IMR-90 (cell line): ENCODE measurements around the gene FAAP20. TPM values are rescaled to one million over a fixed set of nuclear protein-coding genes. Genes with fewer than 3 reads are reported as not detected.
A peak's percentile ranks its signal among the peaks of the same experiment; 100 is the strongest.

Experiments used
- ATAC-seq: fragments of 200-7000 bp; cut with Tn5 transposase; 2 replicates; pipeline ENCODE4 v1.9.1; 2020; ENCODE audit warnings: low read depth, mild to moderate bottlenecking, moderate library complexity
- BruUV-seq: library from RNA; stranded (reverse); fragments of 400-500 nt; replicated peaks from 2 replicates; lab custom pipeline; 2021; lab: Mats Ljungman, UMichigan
- CTCF ChIA-PET: fragments of 300-600 bp; formaldehyde crosslinking; extraction: SDS; loops from one replicate; lab custom pipeline; 2021; ENCODE audit warnings: antibody characterized with exemption; lab: Yijun Ruan, JAX
- POLR2A ChIA-PET: fragments of 300-600 bp; sonication (Branson Sonifier 250); formaldehyde crosslinking; loops from one replicate; lab custom pipeline; 2022; ENCODE audit warnings: antibody characterized with exemption; ENCODE audit not compliant: unreplicated experiment; lab: Charles Lee
- DNase-seq: peaks from one replicate; pipeline ENCODE4 v3.0.0; 2013
- H2AFZ ChIP-seq: replicated peaks from 2 replicates; pipeline ENCODE3; 2013; ENCODE audit warnings: low read length, mild to moderate bottlenecking; ENCODE audit not compliant: poor library complexity
- H2AK5ac ChIP-seq: 2 replicates; pipeline ENCODE4 v1.6.1; 2013; ENCODE audit warnings: low read depth, low read length, inconsistent platforms
- H2AK9ac ChIP-seq: replicated peaks from 2 replicates; pipeline ENCODE3; 2013; ENCODE audit warnings: mild to moderate bottlenecking, low read depth, low read length, moderate library complexity; ENCODE audit not compliant: poor library complexity
- H2BK120ac ChIP-seq: 2 replicates; pipeline ENCODE4 v1.6.1; 2013; ENCODE audit warnings: low read depth, low read length, inconsistent platforms
- H2BK15ac ChIP-seq: 3 replicates; pipeline ENCODE4 v1.6.1; 2013; ENCODE audit warnings: low read depth, low read length, inconsistent platforms
- H2BK20ac ChIP-seq: 2 replicates; pipeline ENCODE4 v1.6.1; 2013; ENCODE audit warnings: low read depth, mild to moderate bottlenecking, inconsistent platforms, low read length, moderate library complexity
- H2BK5ac ChIP-seq: 2 replicates; pipeline ENCODE4 v1.6.1; 2013; ENCODE audit warnings: mild to moderate bottlenecking, low read depth, low read length, inconsistent platforms; ENCODE audit not compliant: poor library complexity, severe bottlenecking
- H3K14ac ChIP-seq: replicated peaks from 2 replicates; pipeline ENCODE4 v1.6.1; 2013; ENCODE audit warnings: low read depth, low read length, inconsistent platforms
- H3K18ac ChIP-seq: 2 replicates; pipeline ENCODE4 v1.6.1; 2013; ENCODE audit warnings: low read depth, low read length, control low read depth
- H3K23ac ChIP-seq: 2 replicates; pipeline ENCODE4 v1.6.1; 2013; ENCODE audit warnings: low read depth, low read length, inconsistent platforms
- H3K27ac ChIP-seq: 2 replicates; pipeline ENCODE4 v1.5.1; 2013; ENCODE audit warnings: mild to moderate bottlenecking, control low read depth, low read length; ENCODE audit not compliant: insufficient read depth
- H3K27me3 ChIP-seq: 2 replicates; pipeline ENCODE4 v1.6.1; 2013; ENCODE audit warnings: low read length; ENCODE audit not compliant: control insufficient read depth, insufficient read depth
- H3K36me3 ChIP-seq: 2 replicates; pipeline ENCODE4 v1.6.1; 2013; ENCODE audit warnings: low read length, mixed read lengths; ENCODE audit not compliant: control insufficient read depth, insufficient read depth
- H3K4ac ChIP-seq: 2 replicates; pipeline ENCODE4 v1.6.1; 2013; ENCODE audit warnings: low read depth, low read length, inconsistent platforms
- H3K4me1 ChIP-seq: 2 replicates; pipeline ENCODE4 v1.6.1; 2013; ENCODE audit warnings: low read length, mixed read lengths; ENCODE audit not compliant: control insufficient read depth, insufficient read depth
- H3K4me2 ChIP-seq: 2 replicates; pipeline ENCODE4 v1.6.1; 2013; ENCODE audit warnings: low read depth, mild to moderate bottlenecking, control low read depth, low read length, moderate library complexity
- H3K4me3 ChIP-seq: 2 replicates; pipeline ENCODE4 v1.5.1; 2013; ENCODE audit warnings: low read depth, mild to moderate bottlenecking, control low read depth, low read length, moderate library complexity; ENCODE audit not compliant: insufficient read depth
- H3K56ac ChIP-seq: 2 replicates; pipeline ENCODE4 v1.6.1; 2013; ENCODE audit warnings: low read length, inconsistent platforms; ENCODE audit not compliant: insufficient read depth; ENCODE audit errors: extremely low read depth
- H3K79me1 ChIP-seq, 2 experiments: 2 replicates each; pipeline ENCODE4 v1.6.1; 2013; ENCODE audit warnings: low read length in 2 of 2, inconsistent platforms in 1 of 2, low read depth in 1 of 2
- H3K9ac ChIP-seq: 2 replicates; pipeline ENCODE4 v1.6.1; 2013; ENCODE audit warnings: low read depth, low read length, control low read depth
- H3K9me1 ChIP-seq: 2 replicates; pipeline ENCODE4 v1.6.1; 2013; ENCODE audit warnings: low read length, inconsistent platforms; ENCODE audit not compliant: insufficient read depth
- H3K9me3 ChIP-seq: 2 replicates; pipeline ENCODE4 v1.6.1; 2013; ENCODE audit warnings: low read length; ENCODE audit not compliant: control insufficient read depth, insufficient read depth
- H4K20me1 ChIP-seq: 2 replicates; pipeline ENCODE4 v1.6.1; 2013; ENCODE audit warnings: low read length, inconsistent platforms; ENCODE audit not compliant: insufficient read depth
- H4K5ac ChIP-seq: 2 replicates; pipeline ENCODE4 v1.6.1; 2013; ENCODE audit warnings: mild to moderate bottlenecking, low read depth, low read length, control low read depth
- H4K8ac ChIP-seq, 2 experiments: 2 replicates each; pipeline ENCODE4 v1.6.1; 2013; ENCODE audit warnings: low read depth in 2 of 2, low read length in 2 of 2, control low read depth in 1 of 2, inconsistent platforms in 1 of 2
- H4K91ac ChIP-seq: 2 replicates; pipeline ENCODE4 v1.6.1; 2013; ENCODE audit warnings: low read depth, low read length, inconsistent platforms; ENCODE audit not compliant: insufficient read depth
- BHLHE40 ChIP-seq: fragments of 150-350 bp; IDR thresholded peaks from 2 replicates; pipeline ENCODE4 v1.6.1; 2016; ENCODE audit warnings: mild to moderate bottlenecking, low read depth, low read length
- CEBPB ChIP-seq: IDR thresholded peaks from 2 replicates; pipeline ENCODE4 v1.6.1; 2012; ENCODE audit warnings: low read depth, low read length, improper control_type of control experiment
- CHD1 ChIP-seq: IDR thresholded peaks from 2 replicates; pipeline ENCODE4 v1.6.1; 2012; ENCODE audit warnings: low read depth, low read length, improper control_type of control experiment
- FOS ChIP-seq: fragments of 150-350 bp; IDR thresholded peaks from 2 replicates; pipeline ENCODE4 v1.6.1; 2016; ENCODE audit warnings: low read depth, low read length
- MAFK ChIP-seq: IDR thresholded peaks from 2 replicates; pipeline ENCODE4 v1.6.1; 2012; ENCODE audit warnings: low read depth, low read length, improper control_type of control experiment
- MXI1 ChIP-seq: IDR thresholded peaks from 2 replicates; pipeline ENCODE4 v1.6.1; 2012; ENCODE audit warnings: low read depth, mild to moderate bottlenecking, low read length, moderate library complexity, borderline replicate concordance
- NFE2L2 ChIP-seq: fragments of 150-350 bp; IDR thresholded peaks from 2 replicates; pipeline ENCODE4 v1.6.1; 2016; ENCODE audit warnings: low read depth, mild to moderate bottlenecking, low read length
- POLR2A ChIP-seq: IDR thresholded peaks from 2 replicates; pipeline ENCODE4 v1.6.1; 2012; ENCODE audit warnings: mild to moderate bottlenecking, low read depth, low read length
- RAD21 ChIP-seq: IDR thresholded peaks from 2 replicates; pipeline ENCODE4 v1.6.1; 2012; ENCODE audit warnings: low read length, improper control_type of control experiment
- RCOR1 ChIP-seq: IDR thresholded peaks from 2 replicates; pipeline ENCODE4 v1.6.1; 2012; ENCODE audit warnings: mild to moderate bottlenecking, low read length, improper control_type of control experiment; ENCODE audit not compliant: insufficient replicate concordance
- RFX5 ChIP-seq: IDR thresholded peaks from 2 replicates; pipeline ENCODE4 v1.8.0; 2012; ENCODE audit warnings: low read depth, mild to moderate bottlenecking, low read length, moderate library complexity
- SMC3 ChIP-seq: fragments of 150-350 bp; IDR thresholded peaks from 2 replicates; pipeline ENCODE4 v1.6.1; 2016; ENCODE audit warnings: low read depth, mild to moderate bottlenecking, antibody characterized with exemption, low read length, moderate library complexity
- WGBS, 2 experiments: methylation state at CpG; one replicate each; pipeline versions ENCODE4 v1.1.5 to v1.1.7; 2013; ENCODE audit warnings: missing lambda C conversion rate in 2 of 2; ENCODE audit not compliant: insufficient read length in 1 of 2; ENCODE audit errors: extremely low coverage in 2 of 2; 5-methylcytosine and 5-hydroxymethylcytosine counted together
- dilution Hi-C: fragments of 300-500 bp; cut with HindIII; formaldehyde crosslinking; loops from one replicate; pipeline ENCODE4 v1.14.3; 2018; ENCODE audit warnings: low sequenced_read_pairs; ENCODE audit not compliant: unreplicated experiment
- in situ Hi-C: fragments of 300-500 bp; cut with MboI; formaldehyde crosslinking; loops from 3 replicates; pipeline ENCODE4 v1.14.3; 2019; ENCODE audit warnings: low sequenced_read_pairs, inconsistent platforms, mixed read lengths
- intact Hi-C: fragments of 100-400 bp; cut with micrococcal nuclease; formaldehyde crosslinking; loops from 2 replicates; pipeline ENCODE4 v1.10.0; 2022
- polyA plus RNA-seq, 3 experiments: library from polyadenylated mRNA; depleted of rRNA; stranded (reverse); fragments of >200 nt; gene quantifications; 2 replicates each; pipeline ENCODE4 v1.2.3, GENCODE V29; 2012; ENCODE audit warnings: low replicate concordance in 1 of 3
- total RNA-seq: library from RNA; depleted of rRNA; stranded (reverse); fragments of >200 nt; gene quantifications from 2 replicates; pipeline ENCODE4 v1.2.3, GENCODE V29; 2012
- TF ChIP-seq, protein P1 (sequence below): conservative IDR thresholded peaks from 2 replicates; pipeline ENCODE4 v1.5.1; 2012; ENCODE audit warnings: mild to moderate bottlenecking, low read depth, low read length, improper control_type of control experiment
- TF ChIP-seq, protein P2 (sequence below): fragments of 150-350 bp; IDR thresholded peaks from 2 replicates; pipeline ENCODE4 v1.6.1; 2017; ENCODE audit warnings: mild to moderate bottlenecking, antibody characterized with exemption, low read length, low read depth

FAAP20 gene
- total and polyA plus RNA-seq, 2 of the 4 experiments (the other 2 are of a cell fraction): 6.5 to 31.5 TPM

DNA sequence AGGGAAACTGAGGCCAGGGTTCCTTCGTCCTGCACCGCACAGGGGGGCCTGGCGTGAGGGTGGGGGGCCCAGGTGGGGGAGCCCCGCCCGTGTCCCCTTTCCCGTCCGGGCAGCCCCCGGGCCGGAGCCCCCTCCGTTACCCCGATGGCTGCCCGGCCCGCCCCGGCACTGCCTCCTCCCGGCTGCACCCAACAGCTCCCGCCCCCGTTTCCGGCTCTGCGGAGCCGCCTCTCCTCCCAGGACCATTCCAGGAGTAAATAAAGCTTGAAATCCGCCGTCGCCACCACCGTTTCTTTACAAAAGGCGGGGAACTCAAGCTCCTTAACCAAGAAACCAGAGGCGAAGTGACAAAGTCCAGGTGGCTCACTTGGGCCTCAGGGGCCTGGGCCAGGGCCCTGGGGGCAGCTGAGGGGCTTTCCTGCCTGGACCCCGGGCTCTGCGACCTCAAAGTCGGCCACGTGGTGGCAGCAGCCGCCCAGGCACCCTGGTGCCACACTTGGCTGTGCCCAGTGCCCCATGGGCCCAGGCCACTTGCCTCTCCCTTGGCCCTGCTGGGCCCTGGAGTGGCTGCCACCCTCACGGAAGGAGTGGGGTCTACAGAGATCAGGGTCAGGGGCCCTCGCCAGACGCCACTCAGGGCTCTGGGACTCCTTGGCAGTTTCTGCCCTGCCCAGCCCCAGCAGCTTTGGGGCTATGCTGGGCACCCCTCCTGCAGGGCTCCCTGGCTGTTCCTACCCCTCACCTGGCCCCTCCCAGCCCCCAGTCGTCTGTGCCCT lies 514 bp upstream of the FAAP20 start:
- peak overlapping the region; percentile 83 for H3K4me2 ChIP-seq
- peak overlapping the region; percentile 87 for H4K91ac ChIP-seq
- H2AK5ac ChIP-seq: peak overlapping the region; percentile 69; the same call in 1 of the 2 replicates
- peak; percentile 77 for DNase-seq
- no peaks in the 10 kb centered on the region; the same call in 1 of the 2 replicates for H3K36me3 ChIP-seq
- H3K27me3 ChIP-seq: no peaks in the 10 kb centered on the region
- no peak overlapping the region; the same call in 2 of the 3 replicates for H2BK15ac ChIP-seq
- H2BK120ac ChIP-seq: peak overlapping the region; percentile 96
- POLR2A ChIA-PET: interaction anchor here (0.6 to 0.9 kb wide), 3 partner anchors 10 to 212 kb away, joined by 3 read pairs; no protein-coding TSS in a partner anchor
- intact Hi-C loops: loop anchor here (1.0 to 5.0 kb wide), 2 partner anchors 117 to 186 kb away; no protein-coding TSS in a partner anchor
- peak overlapping the region; percentile 89; the same call in 1 of the 2 replicates for H2BK20ac ChIP-seq
- BruUV-seq: no TSS peak
- ATAC-seq: peak; percentile 80
- peak overlapping the region; percentile 89 for H2BK5ac ChIP-seq
- peaks cover 32% of the 10 kb centered on the region for H3K4me1 ChIP-seq
- in situ Hi-C loops: loop anchor here (5.0 to 25.0 kb wide), 3 partner anchors 37 to 342 kb away; partner anchors contain the start of genes HES5 and PANK4
- no peak overlapping the region for H3K23ac ChIP-seq
- peak overlapping the region; percentile 63; the same call in 1 of the 2 replicates for H3K18ac ChIP-seq
- no peaks in the 10 kb centered on the region for H3K9me3 ChIP-seq
- H4K8ac ChIP-seq: peak overlapping the region; percentile 22 to 97; a peak in 3 of 4 replicates
- peak overlapping the region; percentile 95; the same call in 1 of the 2 replicates for H3K14ac ChIP-seq
- 0 out of 2 replicates have a peak, but pooled peaks cover 2% of the 10 kb centered on the region for H3K9me1 ChIP-seq
- H3K9ac ChIP-seq: peak overlapping the region; percentile 85
- peak overlapping the region; percentile 95 for H3K27ac ChIP-seq
- peak overlapping the region; percentile 97 for H2AFZ ChIP-seq
- 0 out of 2 replicates have a peak, but pooled peaks cover 6% of the 10 kb centered on the region for H4K20me1 ChIP-seq
- peak overlapping the region; percentile 87 for H4K5ac ChIP-seq
- dilution Hi-C loops: no loop called here
- H3K79me1 ChIP-seq: peaks cover 5 to 45% of the 10 kb centered on the region in 2 experiments; a peak in 3 of 4 replicates
- H3K4ac ChIP-seq: peak overlapping the region; percentile 98
- 1% methylated on average over 23 of the region's 35 CpGs; no CpG with 5 or more reads in 1 of the 2 experiments for WGBS, 2 experiments
- H3K56ac ChIP-seq: peak overlapping the region; percentile 96
- peak overlapping the region; percentile 97 for H2AK9ac ChIP-seq
- peak overlapping the region; percentile 57 for H3K4me3 ChIP-seq
- CTCF ChIA-PET: interaction anchor here (0.6 to 2.4 kb wide), 12 partner anchors 14 to 196 kb away, joined by 3 to 51 read pairs (median 4); partner anchors contain the start of genes MORN1 and RER1
- TF ChIP-seq FOS (no peak), RAD21 (peak; percentile 98), MAFK (no peak), CEBPB (no peak), NFE2L2 (no peak), SMC3 (peak; percentile 94), CHD1 (no peak), MXI1 (0 out of 2 replicates have a peak, but pooled peaks have one; percentile 14), BHLHE40 (no peak), POLR2A (peak; percentile 19; the same call in 1 of the 2 replicates), RFX5 (no peak), RCOR1 (peak; percentile 16)
- TF ChIP-seq, protein P1, sequence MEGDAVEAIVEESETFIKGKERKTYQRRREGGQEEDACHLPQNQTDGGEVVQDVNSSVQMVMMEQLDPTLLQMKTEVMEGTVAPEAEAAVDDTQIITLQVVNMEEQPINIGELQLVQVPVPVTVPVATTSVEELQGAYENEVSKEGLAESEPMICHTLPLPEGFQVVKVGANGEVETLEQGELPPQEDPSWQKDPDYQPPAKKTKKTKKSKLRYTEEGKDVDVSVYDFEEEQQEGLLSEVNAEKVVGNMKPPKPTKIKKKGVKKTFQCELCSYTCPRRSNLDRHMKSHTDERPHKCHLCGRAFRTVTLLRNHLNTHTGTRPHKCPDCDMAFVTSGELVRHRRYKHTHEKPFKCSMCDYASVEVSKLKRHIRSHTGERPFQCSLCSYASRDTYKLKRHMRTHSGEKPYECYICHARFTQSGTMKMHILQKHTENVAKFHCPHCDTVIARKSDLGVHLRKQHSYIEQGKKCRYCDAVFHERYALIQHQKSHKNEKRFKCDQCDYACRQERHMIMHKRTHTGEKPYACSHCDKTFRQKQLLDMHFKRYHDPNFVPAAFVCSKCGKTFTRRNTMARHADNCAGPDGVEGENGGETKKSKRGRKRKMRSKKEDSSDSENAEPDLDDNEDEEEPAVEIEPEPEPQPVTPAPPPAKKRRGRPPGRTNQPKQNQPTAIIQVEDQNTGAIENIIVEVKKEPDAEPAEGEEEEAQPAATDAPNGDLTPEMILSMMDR: peak; percentile 93
- TF ChIP-seq, protein P2, sequence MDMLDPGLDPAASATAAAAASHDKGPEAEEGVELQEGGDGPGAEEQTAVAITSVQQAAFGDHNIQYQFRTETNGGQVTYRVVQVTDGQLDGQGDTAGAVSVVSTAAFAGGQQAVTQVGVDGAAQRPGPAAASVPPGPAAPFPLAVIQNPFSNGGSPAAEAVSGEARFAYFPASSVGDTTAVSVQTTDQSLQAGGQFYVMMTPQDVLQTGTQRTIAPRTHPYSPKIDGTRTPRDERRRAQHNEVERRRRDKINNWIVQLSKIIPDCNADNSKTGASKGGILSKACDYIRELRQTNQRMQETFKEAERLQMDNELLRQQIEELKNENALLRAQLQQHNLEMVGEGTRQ: no peak
